H9 (cell line): ENCODE results near the gene RNF111. TPM values are rescaled to one million over a fixed set of nuclear protein-coding genes. Genes with fewer than 3 reads are reported as not detected.

ENCODE experiments used
- DNase-seq: peaks from one replicate; pipeline ENCODE4 v3.0.0-alpha.2; 2017
- H2AFZ ChIP-seq: one replicate; pipeline ENCODE4 v1.6.1; 2013; ENCODE audit warnings: mild to moderate bottlenecking, low read length, control low read depth, moderate library complexity
- H2AK5ac ChIP-seq: 2 replicates; pipeline ENCODE4 v1.6.1; 2013; ENCODE audit warnings: low read length, control low read depth, mixed read lengths; ENCODE audit not compliant: insufficient read length
- H2BK120ac ChIP-seq: one replicate; pipeline ENCODE4 v1.6.1; 2013; ENCODE audit warnings: low read depth, mild to moderate bottlenecking, low read length, control low read depth, inconsistent platforms; ENCODE audit not compliant: poor library complexity, severe bottlenecking
- H2BK12ac ChIP-seq: 2 replicates; pipeline ENCODE4 v1.6.1; 2013; ENCODE audit warnings: low read length, control low read depth, mixed read lengths, low read depth; ENCODE audit not compliant: insufficient read length
- H2BK15ac ChIP-seq: 2 replicates; pipeline ENCODE4 v1.6.1; 2013; ENCODE audit warnings: low read depth, low read length, control low read depth
- H2BK20ac ChIP-seq: one replicate; pipeline ENCODE4 v1.6.1; 2013; ENCODE audit warnings: low read depth, mild to moderate bottlenecking, low read length, control low read depth, inconsistent platforms; ENCODE audit not compliant: poor library complexity, severe bottlenecking
- H2BK5ac ChIP-seq: 2 replicates; pipeline ENCODE4 v1.6.1; 2013; ENCODE audit warnings: low read length, control low read depth, mixed read lengths; ENCODE audit not compliant: insufficient read length
- H3K14ac ChIP-seq: 2 replicates; pipeline ENCODE4 v1.6.1; 2013; ENCODE audit warnings: low read length, control low read depth; ENCODE audit not compliant: insufficient read depth
- H3K18ac ChIP-seq: 2 replicates; pipeline ENCODE4 v1.6.1; 2013; ENCODE audit warnings: low read depth, mild to moderate bottlenecking, mixed read lengths, low read length, control low read depth; ENCODE audit not compliant: insufficient read length
- H3K23ac ChIP-seq: 2 replicates; pipeline ENCODE4 v1.6.1; 2013; ENCODE audit warnings: low read length, control low read depth, mixed read lengths, low read depth; ENCODE audit not compliant: insufficient read length
- H3K23me2 ChIP-seq: 2 replicates; pipeline ENCODE4 v1.6.1; 2013; ENCODE audit warnings: low read depth, mild to moderate bottlenecking, mixed read lengths, low read length, control low read depth; ENCODE audit not compliant: insufficient read length, poor library complexity, severe bottlenecking
- H3K27ac ChIP-seq: 2 replicates; pipeline ENCODE4 v1.5.1; 2013; ENCODE audit warnings: low read length, control low read depth, mixed read lengths, low read depth; ENCODE audit not compliant: insufficient read length
- H3K27me3 ChIP-seq: 2 replicates; pipeline ENCODE4 v1.6.1; 2013; ENCODE audit warnings: low read length, control low read depth, inconsistent platforms; ENCODE audit not compliant: insufficient read depth
- H3K4ac ChIP-seq: 2 replicates; pipeline ENCODE4 v1.6.1; 2013; ENCODE audit warnings: low read depth, mild to moderate bottlenecking, control low read depth, inconsistent platforms, low read length, moderate library complexity
- H3K4me1 ChIP-seq: 2 replicates; pipeline ENCODE4 v1.6.1; 2013; ENCODE audit warnings: low read length, control low read depth, inconsistent platforms; ENCODE audit not compliant: insufficient read depth
- H3K4me2 ChIP-seq: 2 replicates; pipeline ENCODE4 v1.6.1; 2013; ENCODE audit warnings: low read length, control low read depth, mixed read lengths; ENCODE audit not compliant: insufficient read length, insufficient read depth
- H3K56ac ChIP-seq: 2 replicates; pipeline ENCODE4 v1.6.1; 2013; ENCODE audit warnings: low read depth, mild to moderate bottlenecking, mixed read lengths, low read length, control low read depth; ENCODE audit not compliant: insufficient read length
- H3K79me1 ChIP-seq: 2 replicates; pipeline ENCODE4 v1.6.1; 2013; ENCODE audit warnings: low read depth, mild to moderate bottlenecking, moderate library complexity, low read length, control low read depth, inconsistent platforms; ENCODE audit not compliant: insufficient read depth, poor library complexity, severe bottlenecking
- H3K79me2 ChIP-seq: 2 replicates; pipeline ENCODE4 v1.6.1; 2013; ENCODE audit warnings: low read length, control low read depth, inconsistent platforms; ENCODE audit not compliant: insufficient read depth
- H3K9ac ChIP-seq: 2 replicates; pipeline ENCODE4 v1.6.1; 2013; ENCODE audit warnings: low read length, control low read depth, mixed read lengths; ENCODE audit not compliant: insufficient read length; ENCODE audit errors: extremely low read depth
- H3K9me3 ChIP-seq: one replicate; pipeline ENCODE4 v1.6.1; 2013; ENCODE audit warnings: low read depth, low read length, inconsistent platforms; ENCODE audit not compliant: control insufficient read depth
- H3T11ph ChIP-seq: one replicate; pipeline ENCODE4 v1.6.1; 2013; ENCODE audit warnings: mild to moderate bottlenecking, low read length, control low read depth, inconsistent platforms
- H4K20me1 ChIP-seq: one replicate; pipeline ENCODE4 v1.6.1; 2013; ENCODE audit not compliant: control insufficient read depth, insufficient read length, insufficient read depth
- H4K5ac ChIP-seq: 2 replicates; pipeline ENCODE4 v1.6.1; 2013; ENCODE audit warnings: low read depth, mild to moderate bottlenecking, mixed read lengths, low read length, control low read depth; ENCODE audit not compliant: insufficient read length
- H4K8ac ChIP-seq: replicated peaks from 2 replicates; pipeline ENCODE4 v1.6.1; 2013; ENCODE audit warnings: low read length, control low read depth, mixed read lengths, low read depth; ENCODE audit not compliant: insufficient read length
- H4K91ac ChIP-seq: 2 replicates; pipeline ENCODE4 v1.6.1; 2013; ENCODE audit warnings: low read depth, mild to moderate bottlenecking, moderate library complexity, mixed read lengths, low read length, control low read depth; ENCODE audit not compliant: insufficient read length
- H3K27ac Mint-ChIP-seq, 3 experiments: 2 replicates in 2 of 3; 3 replicates in 1 of 3; pipeline ENCODE4 v1.8.0; 2020 to 2021; ENCODE audit warnings: mixed read lengths in 3 of 3, mild to moderate bottlenecking in 1 of 3, moderate library complexity in 1 of 3
- H3K27me3 Mint-ChIP-seq: 2 replicates; pipeline ENCODE4 v1.8.0; 2021; ENCODE audit warnings: low read depth, mild to moderate bottlenecking, moderate library complexity, mixed read lengths
- H3K36me3 Mint-ChIP-seq, 3 experiments: 2 replicates in 2 of 3; 3 replicates in 1 of 3; pipeline ENCODE4 v1.8.0; 2020 to 2021; ENCODE audit warnings: low read depth in 3 of 3, mixed read lengths in 3 of 3; ENCODE audit not compliant: insufficient read depth in 1 of 3
- H3K4me1 Mint-ChIP-seq, 2 experiments: 2 replicates each; pipeline ENCODE4 v1.8.0; 2020; ENCODE audit warnings: mixed read lengths in 2 of 2
- H3K4me3 Mint-ChIP-seq, 2 experiments: 2 replicates in 1 of 2; 3 replicates in 1 of 2; pipeline ENCODE4 v1.8.0; 2020 to 2021; ENCODE audit warnings: mild to moderate bottlenecking in 2 of 2, mixed read lengths in 2 of 2, moderate library complexity in 1 of 2
- H3K9me3 Mint-ChIP-seq, 2 experiments: 2 replicates in 1 of 2; 3 replicates in 1 of 2; pipeline ENCODE4 v1.8.0; 2020; ENCODE audit warnings: mild to moderate bottlenecking in 2 of 2, mixed read lengths in 2 of 2, moderate library complexity in 1 of 2
- CTCF ChIP-seq: fragments of 200-600 bp; sonication (generic); conservative IDR thresholded peaks from 3 replicates; pipeline ENCODE4 v1.8.0; 2021; ENCODE audit warnings: antibody characterized with exemption, mild to moderate bottlenecking
- WGBS: extraction: QIAGEN DNeasy Blood & Tissue Kit; methylation state at CpG from one replicate; pipeline ENCODE4 v1.1.7; 2013; ENCODE audit warnings: missing lambda C conversion rate, low lambda C conversion rate, mixed read lengths; ENCODE audit not compliant: insufficient read length; ENCODE audit errors: extremely low coverage; 5-methylcytosine and 5-hydroxymethylcytosine counted together
- total RNA-seq: library from RNA; stranded (reverse); gene quantifications from 2 replicates; pipeline ENCODE4 v1.2.1, GENCODE V29; 2021

The RNF111 gene
- total RNA-seq, 1 experiment from 2014 or later = 28.0 TPM

- Histone ChIP-seq H3K9ac (no peak overlapping the region), H3K4me2 (no peak overlapping the region), H3K79me2 (peaks cover 4% of the 10 kb centered on the region; the same call in 1 of the 2 replicates), H3K79me1 (peaks cover 3% of the 10 kb centered on the region), H3K18ac (no peak overlapping the region), H3K4ac (no peak overlapping the region), H3K27ac (no peak overlapping the region), H4K20me1 (no peaks in the 10 kb centered on the region), H4K8ac (no peak overlapping the region), H4K5ac (no peak overlapping the region), H3K23ac (no peak overlapping the region), H2AK5ac (no peak overlapping the region), H3K27me3 (no peaks in the 10 kb centered on the region), H2BK12ac (no peak overlapping the region), H3T11ph (no peak overlapping the region), H2BK5ac (no peak overlapping the region), H3K4me1 (no peaks in the 10 kb centered on the region), H3K9me3 (no peaks in the 10 kb centered on the region), H2BK15ac (no peak overlapping the region), H3K23me2 (no peaks in the 10 kb centered on the region), H4K91ac (no peak overlapping the region), H3K56ac (no peak overlapping the region), H2BK20ac (no peak overlapping the region), H2AFZ (no peak overlapping the region), H3K14ac (no peak overlapping the region), H2BK120ac (no peak overlapping the region)
- no CpG with 5 or more reads among the region's 1 CpG for WGBS
- H3K27me3 Mint-ChIP-seq = no peaks in the 10 kb centered on the region
- peak overlapping the region in 1 of 3 experiments; percentile 58; a peak in 2 of 7 replicates for H3K27ac Mint-ChIP-seq
- H3K9me3 Mint-ChIP-seq = no peaks in the 10 kb centered on the region; a peak in 1 of 5 replicates
- no peak for TF ChIP-seq CTCF
- no peak for DNase-seq
- peaks cover 3 to 5% of the 10 kb centered on the region in 2 experiments; a peak in 3 of 4 replicates for H3K4me1 Mint-ChIP-seq
- H3K36me3 Mint-ChIP-seq = peaks cover 4 to 30% (median 21%) of the 10 kb centered on the region in 3 experiments
- H3K4me3 Mint-ChIP-seq = no peak overlapping the region
These were observed 7.5 kb downstream of the RNF111 start for GRCh38 chr15:58994906-58995453.
